Eye (tissue), 1 donor: Measurements from ENCODE around the gene UPF3B.
"Not testable (repeated sequence)": the region's sequence is repeated elsewhere in the genome, so short reads cannot be mapped to it uniquely, and the experiment has no call there.

Experiments
- DNase-seq: peaks from one replicate; pipeline ENCODE4 v3.0.0-alpha.2; 2015

Gene UPF3B

DNA sequence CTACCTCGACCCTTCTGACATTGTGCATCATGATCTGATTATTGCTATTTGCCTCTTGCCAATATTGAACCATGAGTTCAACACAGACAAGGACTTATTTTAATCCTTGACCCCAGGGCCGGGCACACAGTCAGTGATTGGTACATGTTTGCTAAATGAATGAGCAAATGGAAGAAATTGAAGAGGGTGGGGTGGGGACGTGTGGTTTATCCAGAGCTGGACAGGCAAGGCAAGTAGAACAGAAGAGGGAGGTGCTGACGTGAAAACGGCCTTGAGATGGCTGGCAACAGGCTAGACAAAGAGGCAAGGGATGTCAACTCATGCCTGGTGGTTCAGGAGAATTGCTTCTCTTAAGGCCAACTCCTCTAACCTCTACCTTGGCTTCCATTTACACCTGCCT is 28.5 kb downstream of the UPF3B start:
- not testable (repeated sequence) for DNase-seq

DNA sequence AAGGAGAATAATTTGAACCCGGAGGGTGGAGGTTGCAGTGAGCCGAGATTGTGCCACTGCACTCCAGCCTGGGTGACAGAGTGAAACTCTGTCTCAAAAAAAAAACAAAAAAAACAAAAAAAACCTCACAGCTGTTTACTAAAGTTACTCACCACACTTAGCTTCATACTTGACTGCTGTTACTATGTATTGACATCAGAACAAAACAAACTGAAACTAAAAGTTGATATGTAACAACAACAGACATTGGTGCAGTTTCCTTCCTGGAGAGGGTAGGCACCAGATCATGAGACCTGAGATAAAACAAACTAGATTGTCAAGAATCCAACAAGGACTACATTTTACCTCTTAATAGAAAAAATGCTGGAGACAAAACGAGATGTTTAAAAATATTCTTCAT is 31.1 kb downstream of the UPF3B start:
- DNase-seq = not testable (repeated sequence)

DNA sequence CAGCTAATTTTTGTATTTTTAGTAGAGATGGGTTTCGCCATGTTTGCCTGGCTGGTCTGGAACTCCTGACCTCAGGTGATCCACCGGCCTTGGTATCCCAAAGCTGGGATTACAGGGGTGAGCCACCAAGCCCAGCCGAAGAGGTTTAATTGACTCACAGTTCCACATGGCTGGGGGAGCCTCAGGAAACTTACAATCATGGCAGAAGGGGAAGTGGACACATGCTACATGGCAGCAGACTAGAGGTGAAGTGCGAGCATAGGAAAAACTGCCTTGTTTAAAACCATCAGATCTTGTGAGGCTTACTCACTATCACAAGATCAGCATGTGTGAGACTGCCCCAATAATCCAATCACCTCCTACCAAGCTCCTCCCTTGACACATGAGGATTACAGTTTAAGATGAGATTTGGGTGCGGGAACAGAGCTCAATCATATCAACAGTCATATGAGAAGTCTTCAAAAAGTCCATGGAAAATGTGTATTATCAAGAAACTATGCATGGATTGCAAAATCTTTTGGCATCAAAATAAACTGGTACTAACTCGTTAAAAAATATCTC is 35.6 kb downstream of the UPF3B start:
- no peak for DNase-seq

DNA sequence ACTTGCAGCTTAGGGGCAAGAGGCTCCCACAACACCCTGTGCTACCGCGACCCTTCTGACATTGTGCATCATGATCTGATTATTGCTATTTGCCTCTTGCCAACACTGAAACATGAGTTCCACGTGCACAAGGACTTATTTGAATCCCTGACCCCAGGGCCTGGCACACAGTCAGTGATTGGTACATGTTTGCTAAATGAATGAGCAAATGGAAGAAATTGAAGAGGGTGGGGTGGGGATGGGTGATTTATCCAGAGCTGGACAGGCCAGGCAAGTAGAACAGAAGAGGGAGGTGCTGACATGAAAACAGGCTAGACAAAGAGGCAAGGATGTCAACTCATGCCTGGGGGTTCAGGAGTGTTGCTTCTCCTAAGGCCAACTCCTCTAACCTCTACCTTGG is 36.5 kb downstream of the UPF3B start:
- DNase-seq = no peak

DNA sequence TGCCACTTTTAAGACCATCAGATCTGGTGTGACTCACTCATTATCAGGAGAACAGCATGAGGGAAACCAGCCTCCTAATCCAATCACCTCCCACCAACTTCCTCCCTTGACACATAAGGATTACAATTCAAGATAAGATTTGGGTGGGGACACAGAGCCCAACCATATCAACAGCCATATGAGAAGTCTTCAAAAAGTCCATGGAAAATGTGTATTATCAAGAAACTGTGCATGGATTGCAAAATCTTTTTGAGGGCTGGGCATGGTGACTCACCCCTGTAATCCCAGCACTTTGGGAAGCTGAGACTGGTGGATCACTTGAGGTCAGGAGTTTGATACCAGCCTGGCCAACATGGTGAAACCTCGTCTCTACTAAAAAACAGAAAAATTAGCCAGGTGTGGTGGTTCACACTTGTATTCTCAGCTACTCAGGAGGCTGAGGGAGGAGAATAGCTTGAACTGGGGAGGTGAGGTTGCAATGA is 43.5 kb downstream of the UPF3B start:
- DNase-seq = no peak

DNA sequence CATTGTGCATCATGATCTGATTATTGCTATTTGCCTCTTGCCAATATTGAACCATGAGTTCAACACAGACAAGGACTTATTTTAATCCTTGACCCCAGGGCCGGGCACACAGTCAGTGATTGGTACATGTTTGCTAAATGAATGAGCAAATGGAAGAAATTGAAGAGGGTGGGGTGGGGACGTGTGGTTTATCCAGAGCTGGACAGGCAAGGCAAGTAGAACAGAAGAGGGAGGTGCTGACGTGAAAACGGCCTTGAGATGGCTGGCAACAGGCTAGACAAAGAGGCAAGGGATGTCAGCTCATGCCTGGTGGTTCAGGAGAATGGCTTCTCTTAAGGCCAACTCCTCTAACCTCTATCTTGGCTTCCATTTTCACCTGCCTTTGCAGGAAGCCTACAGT is 44.3 kb downstream of the UPF3B start:
- not testable (repeated sequence) for DNase-seq

DNA sequence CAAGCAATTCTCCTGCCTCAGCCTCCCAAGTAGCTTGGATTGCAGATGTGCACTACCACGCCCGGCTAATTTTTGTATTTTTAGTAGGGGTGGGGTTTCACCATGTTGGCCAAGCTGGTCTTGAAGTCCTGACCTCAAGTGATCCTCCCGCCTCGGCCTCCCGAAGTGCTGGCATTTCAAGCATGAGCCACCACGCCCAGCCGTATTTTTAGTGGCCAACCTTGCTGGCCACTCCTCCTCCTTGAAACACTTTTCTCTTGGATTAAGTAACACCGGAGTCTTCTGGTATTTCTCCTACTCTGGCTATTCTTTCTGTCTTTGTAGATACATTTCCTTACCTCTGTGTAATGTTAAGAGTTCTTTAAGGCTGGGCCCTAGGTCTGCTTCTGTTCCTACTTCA is 50.2 kb downstream of the UPF3B start:
- DNase-seq = no peak

DNA sequence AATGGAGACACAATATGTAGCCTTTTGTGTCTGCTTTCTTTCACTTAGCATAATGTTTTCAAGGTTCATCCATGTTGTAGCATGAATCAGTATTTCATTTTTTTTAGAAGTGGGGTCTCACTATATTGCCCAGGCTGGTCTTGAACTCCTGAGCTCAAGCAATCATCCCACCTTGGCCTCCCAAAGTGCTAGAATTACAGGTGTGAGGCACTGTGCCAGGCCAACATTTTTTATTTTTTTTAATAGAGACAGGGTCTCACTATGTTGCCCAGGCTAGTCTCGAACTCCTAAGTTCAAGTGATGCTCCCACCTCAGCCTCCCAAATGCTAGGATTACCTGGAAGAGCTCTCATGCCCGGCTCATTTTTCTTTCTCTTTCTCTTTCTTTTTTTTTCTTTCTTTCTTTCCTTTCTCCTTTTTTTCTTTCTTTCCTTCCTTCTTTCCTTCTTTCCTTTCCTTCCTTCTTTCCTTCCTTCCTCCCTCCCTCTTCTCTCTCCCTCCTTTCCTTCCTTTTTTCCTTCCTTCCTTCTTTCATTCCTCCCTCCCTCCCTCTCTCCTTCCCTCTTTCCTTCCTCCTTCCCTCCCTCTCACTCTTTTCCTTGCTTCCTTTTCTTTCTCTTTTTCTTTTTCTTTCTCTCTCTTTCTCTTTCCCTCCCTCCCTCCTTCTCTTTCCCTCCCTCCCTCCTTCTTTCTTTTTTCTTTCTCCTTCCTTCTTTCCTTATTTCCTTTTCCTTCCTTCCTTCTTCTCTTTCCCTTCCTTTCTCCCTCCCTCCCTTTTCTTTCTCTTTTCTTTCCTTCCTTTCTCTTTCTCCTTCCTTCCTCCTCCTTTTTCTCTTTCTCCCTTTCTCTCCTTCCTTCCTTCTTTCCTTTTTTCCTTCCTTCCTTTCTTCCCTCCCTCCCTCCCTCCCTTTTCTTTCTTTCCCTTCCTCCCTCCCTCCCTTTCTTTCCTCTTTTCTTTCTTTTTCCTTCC is 51.2 kb downstream of the UPF3B start:
- DNase-seq = no peak

DNA sequence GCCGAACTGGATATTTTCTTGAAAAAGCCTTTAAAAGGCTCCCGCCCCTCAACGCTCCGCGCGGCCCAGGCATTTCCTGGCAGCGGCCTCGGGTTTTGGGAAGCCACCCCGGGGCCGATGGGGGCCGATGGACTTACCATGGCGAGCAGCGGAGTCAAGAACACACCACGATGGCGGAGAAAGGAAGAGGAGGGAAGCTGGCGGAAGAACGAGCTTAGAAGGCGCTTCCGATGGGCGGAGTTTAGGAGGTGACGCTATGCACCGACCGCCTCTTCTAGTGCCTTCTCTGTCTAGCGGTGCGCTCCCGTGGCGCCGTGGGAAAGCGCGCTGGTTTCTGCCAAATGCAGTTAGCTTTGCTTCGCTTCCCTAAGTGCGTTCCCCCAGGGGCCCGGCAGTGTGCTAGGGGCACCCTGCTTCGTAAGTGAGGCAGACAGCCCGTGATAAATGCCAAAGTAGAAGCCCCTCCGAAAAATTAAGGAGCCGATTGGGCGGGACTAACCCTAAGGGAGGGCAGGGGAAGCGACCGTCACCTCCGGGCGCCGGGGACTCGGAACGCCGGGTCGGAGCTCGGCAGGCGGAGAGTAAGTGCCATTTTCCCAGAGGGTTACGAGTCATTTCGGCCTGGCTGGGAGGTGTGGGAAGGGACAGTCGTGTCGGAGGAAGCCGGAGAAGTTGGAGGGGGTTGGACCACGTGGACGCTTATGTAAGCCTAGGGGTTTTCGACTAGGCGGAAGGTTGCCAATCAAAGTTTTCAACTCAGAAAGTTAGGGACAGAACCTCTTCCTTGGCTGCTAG is 61.1 kb downstream of the UPF3B start, which contains the start of gene RPL39:
TSS of gene RPL39 (minus strand) at position 194 of the 795 bp plus-strand sequence. CDS start at position 140, 54 bp downstream.
- DNase-seq = peak; percentile 94

DNA sequence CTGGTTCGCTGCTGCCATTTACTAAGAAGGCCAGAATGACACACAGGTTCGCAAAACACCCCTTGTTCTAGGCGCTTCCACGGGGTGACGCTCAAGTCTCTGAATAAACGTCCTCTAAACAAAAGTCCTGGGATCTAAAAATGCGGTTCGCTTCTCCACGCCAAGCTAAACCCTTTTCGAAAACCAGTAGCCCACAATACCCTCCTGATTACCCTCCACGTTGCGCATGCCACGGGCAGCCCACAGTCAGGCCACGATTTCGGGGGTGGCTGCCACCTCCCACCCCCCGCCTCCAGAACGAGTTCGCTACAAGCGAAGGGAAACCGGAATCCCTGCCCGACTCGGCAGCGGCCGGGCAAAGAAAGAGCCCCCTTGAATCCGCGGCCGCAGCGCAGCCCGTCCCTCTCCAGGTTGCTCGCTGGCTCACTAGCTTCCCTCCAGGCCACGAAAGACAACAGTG is 61.8 kb downstream of the UPF3B start:
- peak; percentile 74 for DNase-seq

DNA sequence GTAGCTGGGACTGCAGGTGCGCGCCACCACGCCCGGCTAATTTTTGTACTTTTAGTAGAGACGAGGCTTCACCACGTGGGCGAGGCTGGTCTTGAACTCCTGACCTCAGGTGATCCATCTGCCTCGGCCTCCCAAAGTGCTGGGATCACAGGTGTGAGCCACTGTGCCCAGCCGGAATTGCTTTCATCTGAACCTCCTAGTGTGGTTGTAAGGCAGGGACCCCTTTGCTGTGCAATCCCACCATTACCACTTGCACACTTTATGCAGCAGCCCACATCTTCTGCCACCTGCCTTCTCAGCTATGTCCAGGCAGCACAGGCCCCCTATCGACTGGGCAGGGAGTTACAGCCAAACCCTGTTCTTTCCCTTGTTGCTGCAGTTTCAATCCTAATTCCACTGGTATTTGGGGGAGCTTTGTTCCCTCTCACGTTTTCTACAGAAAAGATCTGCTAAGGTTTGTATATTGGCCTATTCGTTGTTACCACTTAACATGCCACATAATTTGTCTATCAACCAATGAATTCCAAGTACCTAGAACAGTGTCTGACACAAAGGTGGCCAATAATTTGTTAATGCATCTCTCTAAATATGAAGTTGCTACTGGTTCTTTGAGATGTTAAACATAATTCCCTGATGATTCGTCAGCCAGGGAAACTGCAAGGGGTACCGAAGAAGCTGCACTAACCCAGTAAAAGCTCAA is 67.9 kb downstream of the UPF3B start:
- DNase-seq = peak; percentile 3
